Tibial nerve (tissue), 4 donors: ENCODE data around the gene ERFL. TPM values are rescaled to one million over a fixed set of nuclear protein-coding genes. Genes with fewer than 3 reads are reported as not detected.

Experiments
- DNase-seq, 2 donors: peaks; one replicate each; pipeline ENCODE4 v3.0.0-alpha.2; 2019; ENCODE audit warnings: low spot score in 2 of 2
- H3K27ac ChIP-seq, 4 donors: fragments of 200-600 bp; sonication (generic) in 3 of 4; one replicate each; pipeline ENCODE4 v1.5.1; 2017 to 2019; ENCODE audit warnings: mild to moderate bottlenecking in 1 of 4
- H3K27me3 ChIP-seq, 2 donors: fragments of 200-600 bp; sonication (generic) in 1 of 2; one replicate each; pipeline versions ENCODE4 v1.5.1 to v1.6.0; 2017 to 2019
- H3K36me3 ChIP-seq, 3 donors: fragments of 200-600 bp; sonication (generic); one replicate each; pipeline ENCODE4 v1.5.1; 2018 to 2019
- H3K4me1 ChIP-seq, 4 donors: fragments of 200-600 bp; sonication (generic) in 3 of 4; one replicate each; pipeline ENCODE4 v1.5.1; 2017 to 2019
- H3K4me3 ChIP-seq, 4 donors: fragments of 200-600 bp; sonication (generic) in 3 of 4; one replicate each; pipeline ENCODE4 v1.5.1; 2017 to 2019; ENCODE audit warnings: mild to moderate bottlenecking in 1 of 4, moderate library complexity in 1 of 4
- H3K9me3 ChIP-seq, 4 donors: fragments of 200-600 bp; sonication (generic) in 3 of 4; one replicate each; pipeline ENCODE4 v1.5.1; 2017 to 2019
- CTCF ChIP-seq, 5 experiments: fragments of 200-600 bp in 3 of 5; fragments of 450-650 bp in 2 of 5; sonication (generic) in 3 of 5; IDR thresholded peaks; one replicate each; pipeline ENCODE4 v1.5.1; 2016 to 2019; ENCODE audit warnings: antibody characterized with exemption in 5 of 5, mild to moderate bottlenecking in 3 of 5, moderate library complexity in 2 of 5
- EP300 ChIP-seq, 2 donors: sonication (generic); formaldehyde crosslinking; IDR thresholded peaks; one replicate each; pipeline ENCODE4 v1.6.1; 2017; ENCODE audit warnings: antibody characterized with exemption in 2 of 2, mild to moderate bottlenecking in 1 of 2
- POLR2A ChIP-seq, 2 donors: fragments of 450-650 bp; IDR thresholded peaks; one replicate each; pipeline ENCODE4 v1.6.1; 2017; ENCODE audit warnings: antibody characterized with exemption in 2 of 2, mild to moderate bottlenecking in 2 of 2, moderate library complexity in 2 of 2
- WGBS, 2 donors: methylation state at CpG; one replicate each; pipeline ENCODE4 v1.1.5; 2018; 5-methylcytosine and 5-hydroxymethylcytosine counted together
- total RNA-seq, 4 donors: library from RNA; depleted of rRNA; stranded (reverse); fragments of >200 nt; gene quantifications; one replicate each; pipeline ENCODE4 v1.1.0, GENCODE V29; 2016

Gene ERFL
- total RNA-seq, 4 donors from 2014 or later = 0.30 to 0.59 (median 0.42) TPM; not detected in 1

GRCh38 chr19:41926763-41927496 lies 1.3 kb downstream of the ERFL start:
- no peak overlapping the region for H3K27ac ChIP-seq
- TF ChIP-seq POLR2A (IDR thresholded peaks at IDR 0.05) = no peak
- TF ChIP-seq EP300 (IDR thresholded peaks at IDR 0.05) = no peak
- TF ChIP-seq CTCF (IDR thresholded peaks at IDR 0.05) = no peak
- no peaks in the 10 kb centered on the region for H3K9me3 ChIP-seq
- H3K36me3 ChIP-seq = peaks cover 0 to 4% (median 0%) of the 10 kb centered on the region in 3 donors
- peaks cover 0 to 20% (median 9%) of the 10 kb centered on the region in 4 donors for H3K4me1 ChIP-seq
- no peak for DNase-seq
- H3K27me3 ChIP-seq = peaks cover 8 to 97% of the 10 kb centered on the region in 2 donors
- no peak overlapping the region for H3K4me3 ChIP-seq
- 39 to 53% methylated on average over 16 of the region's 16 CpGs for WGBS, 2 donors

GRCh38 chr19:41926028-41926762 lies 2.1 kb downstream of the ERFL start:
- H3K9me3 ChIP-seq = no peaks in the 10 kb centered on the region
- TF ChIP-seq EP300 (IDR thresholded peaks at IDR 0.05) (no peak), POLR2A (IDR thresholded peaks at IDR 0.05) (no peak), CTCF (IDR thresholded peaks at IDR 0.05) (no peak)
- H3K27me3 ChIP-seq = peaks cover 8 to 97% of the 10 kb centered on the region in 2 donors

GRCh38 chr19:41925208-41926003 lies 2.8 kb downstream of the ERFL start:
- Histone ChIP-seq H3K36me3 (peaks cover 0 to 4% (median 0%) of the 10 kb centered on the region in 3 donors), H3K4me3 (no peak overlapping the region), H3K4me1 (peaks cover 0 to 20% (median 9%) of the 10 kb centered on the region in 4 donors), H3K27ac (no peak overlapping the region), H3K9me3 (no peaks in the 10 kb centered on the region), H3K27me3 (peaks cover 8 to 97% of the 10 kb centered on the region in 2 donors)
- WGBS, 2 donors = 35 to 46% methylated on average over 7 of the region's 7 CpGs
- no peak for DNase-seq
- TF ChIP-seq POLR2A (IDR thresholded peaks at IDR 0.05) (no peak), EP300 (IDR thresholded peaks at IDR 0.05) (no peak), CTCF (IDR thresholded peaks at IDR 0.05) (no peak)

More at GRCh38 chr19:41926028-41926762, 2.1 kb downstream of the ERFL start:
- Histone ChIP-seq H3K4me1 (peaks cover 0 to 20% (median 9%) of the 10 kb centered on the region in 4 donors), H3K36me3 (peaks cover 0 to 4% (median 0%) of the 10 kb centered on the region in 3 donors), H3K4me3 (no peak overlapping the region), H3K27ac (no peak overlapping the region)
- WGBS, 2 donors = 16 to 30% methylated on average over 23 to 25 of the region's 27 CpGs
- DNase-seq = no peak

- H3K9me3 ChIP-seq = no peaks in the 10 kb centered on the region
- no peak for TF ChIP-seq EP300 (IDR thresholded peaks at IDR 0.05)
- TF ChIP-seq CTCF (IDR thresholded peaks at IDR 0.05) = no peak
- no peak for TF ChIP-seq POLR2A (IDR thresholded peaks at IDR 0.05)
- WGBS, 2 donors = 47% methylated on average over 13 of the region's 13 CpGs
- no peak overlapping the region for H3K27ac ChIP-seq
- H3K36me3 ChIP-seq = peaks cover 0 to 4% (median 0%) of the 10 kb centered on the region in 3 donors
- no peak for DNase-seq
- no peak overlapping the region for H3K4me3 ChIP-seq
- peaks cover 8 to 95% of the 10 kb centered on the region in 2 donors for H3K27me3 ChIP-seq
- H3K4me1 ChIP-seq = peaks cover 0 to 20% (median 8%) of the 10 kb centered on the region in 4 donors
These were observed 3.8 kb downstream of the ERFL start for GRCh38 chr19:41924151-41925145.
